Measurements from ENCODE around the gene SEC14L5.

- TF ChIP-seq KDM1A (IDR thresholded peaks at IDR 0.05; ENCODE audit: borderline replicate concordance), result no peak
- no peak for TF ChIP-seq CTCF (IDR thresholded peaks at IDR 0.05 in 2 of 3, conservative IDR thresholded peaks at IDR 0.05 in 1 of 3; ENCODE audit: control insufficient read depth in 2 of 3, extremely low read depth in 1 of 3, insufficient read depth in 1 of 3, low read depth in 3 of 3, low read length in 3 of 3)
- no peak for TF ChIP-seq CREB1 (IDR thresholded peaks at IDR 0.05; ENCODE audit: low read depth)
- TF ChIP-seq POLR2A (IDR thresholded peaks at IDR 0.05; ENCODE audit: low read depth, low read length), result no peak
- no peak for TF ChIP-seq ZNF274 (IDR thresholded peaks at IDR 0.05; ENCODE audit: insufficient read depth, insufficient read length)
- TF ChIP-seq EZH2 (IDR thresholded peaks at IDR 0.05; ENCODE audit: borderline replicate concordance, control insufficient read depth, low read depth, low read length), result no peak
- TF ChIP-seq PKNOX1 (IDR thresholded peaks at IDR 0.05), result no peak
- TF ChIP-seq RUNX3 (IDR thresholded peaks at IDR 0.05; ENCODE audit: low read length), result no peak
- no peak for TF ChIP-seq BCL3 (IDR thresholded peaks at IDR 0.05; ENCODE audit: borderline replicate concordance, insufficient read depth, low read depth, low read length, poor library complexity, severe bottlenecking)
Measured at GRCh38 chr16:4914528-4915225, 43.5 kb upstream of the SEC14L5 start.

Measured in GM12878 (cell line).